HG02885 (cell line): ENCODE data around the gene BECN2.

ENCODE experiments used
- ATAC-seq: cut with Tn5 transposase; IDR thresholded peaks from one replicate; pipeline ENCODE4 v1.9.1; 2021; ENCODE audit warnings: mild to moderate bottlenecking; ENCODE audit not compliant: unreplicated experiment, poor library complexity

The BECN2 gene

GRCh38 chr1:241957692-241958494 is at the start of gene BECN2:
Gene BECN2 (plus strand): TSS chr1:241957767. CDS start chr1:241957767, 0 bp downstream.
- no peak for ATAC-seq

- ATAC-seq, result no peak
Measured at GRCh38 chr1:241916196-241916595, 41.4 kb upstream of the BECN2 start.

GRCh38 chr1:241917487-241917886 is 40.1 kb upstream of the BECN2 start:
- ATAC-seq, result no peak

- ATAC-seq, result no peak
Measured at GRCh38 chr1:241918879-241919278, 38.7 kb upstream of the BECN2 start.

GRCh38 chr1:241924080-241924808 is 33.3 kb upstream of the BECN2 start:
- no peak for ATAC-seq

- no peak for ATAC-seq
Measured at GRCh38 chr1:241926141-241926540, 31.4 kb upstream of the BECN2 start.

- no peak for ATAC-seq
Measured at GRCh38 chr1:241927321-241927720, 30.2 kb upstream of the BECN2 start.

- ATAC-seq, result no peak
Measured at GRCh38 chr1:241932845-241933244, 24.7 kb upstream of the BECN2 start.

- no peak for ATAC-seq
Measured at GRCh38 chr1:241934201-241934848, 23.2 kb upstream of the BECN2 start.

- no peak for ATAC-seq
Measured at GRCh38 chr1:241934866-241935265, 22.7 kb upstream of the BECN2 start.

GRCh38 chr1:241939798-241940197 is 17.8 kb upstream of the BECN2 start:
- ATAC-seq, result no peak

- no peak for ATAC-seq
Measured at GRCh38 chr1:241942738-241943137, 14.8 kb upstream of the BECN2 start.

GRCh38 chr1:241944300-241944699 is 13.3 kb upstream of the BECN2 start:
- ATAC-seq, result no peak

- ATAC-seq, result no peak
Measured at GRCh38 chr1:241947354-241947753, 10.2 kb upstream of the BECN2 start.

- ATAC-seq, result no peak
Measured at GRCh38 chr1:241950390-241950789, 7.2 kb upstream of the BECN2 start.

GRCh38 chr1:241962153-241962552 is 4.6 kb downstream of the BECN2 start:
- ATAC-seq, result no peak

GRCh38 chr1:241963722-241964121 is 6.2 kb downstream of the BECN2 start:
- ATAC-seq, result no peak

GRCh38 chr1:241964550-241965282 is 7.1 kb downstream of the BECN2 start:
- no peak for ATAC-seq

- ATAC-seq, result no peak
Measured at GRCh38 chr1:241968611-241969010, 11.0 kb downstream of the BECN2 start.

- ATAC-seq, result no peak
Measured at GRCh38 chr1:241972703-241973369, 15.3 kb downstream of the BECN2 start.
